Sigmoid colon (tissue), 7 donors: ENCODE measurements around the gene C19orf12. TPM values are rescaled to one million over a fixed set of nuclear protein-coding genes. Genes with fewer than 3 reads are reported as not detected.

Source experiments
- DNase-seq: peaks from one replicate; pipeline ENCODE4 v3.0.0-alpha.2; 2019
- H3K27ac ChIP-seq, 4 donors: fragments of 200-600 bp; sonication (generic); one replicate each; pipeline ENCODE4 v1.5.1; 2016 to 2019; ENCODE audit warnings: mild to moderate bottlenecking in 1 of 4
- H3K27me3 ChIP-seq, 3 donors: fragments of 200-600 bp; sonication (generic); one replicate each; pipeline ENCODE4 v1.5.1; 2019; ENCODE audit warnings: mild to moderate bottlenecking in 1 of 3
- H3K36me3 ChIP-seq, 4 donors: fragments of 200-600 bp; sonication (generic); one replicate each; pipeline ENCODE4 v1.5.1; 2016 to 2019
- H3K4me1 ChIP-seq, 4 donors: fragments of 200-600 bp; sonication (generic); one replicate each; pipeline ENCODE4 v1.5.1; 2017 to 2019
- H3K4me3 ChIP-seq, 4 donors: fragments of 200-600 bp; sonication (generic); one replicate each; pipeline ENCODE4 v1.5.1; 2017 to 2019; ENCODE audit warnings: mild to moderate bottlenecking in 2 of 4, moderate library complexity in 1 of 4
- H3K9me3 ChIP-seq, 4 donors: fragments of 200-600 bp in 3 of 4; sonication (generic) in 3 of 4; one replicate each; pipeline versions ENCODE4 v1.5.1 to v1.6.1; 2013 to 2019
- CTCF ChIP-seq, 4 experiments: fragments of 450-650 bp in 3 of 4; fragments of 200-600 bp in 1 of 4; IDR thresholded peaks; one replicate each; pipeline ENCODE4 v1.5.1; 2016 to 2019; ENCODE audit warnings: antibody characterized with exemption in 4 of 4, mild to moderate bottlenecking in 3 of 4, moderate library complexity in 2 of 4
- EP300 ChIP-seq, 4 donors: sonication (generic); formaldehyde crosslinking; IDR thresholded peaks; one replicate each; pipeline ENCODE4 v1.6.1; 2017; ENCODE audit warnings: antibody characterized with exemption in 4 of 4
- POLR2A ChIP-seq, 2 donors: fragments of 450-650 bp; IDR thresholded peaks; one replicate each; pipeline ENCODE4 v1.6.1; 2016; ENCODE audit warnings: antibody characterized with exemption in 2 of 2, mild to moderate bottlenecking in 2 of 2, moderate library complexity in 2 of 2
- POLR2AphosphoS5 ChIP-seq, 4 donors: sonication (generic); formaldehyde crosslinking; IDR thresholded peaks; one replicate each; pipeline ENCODE4 v1.6.1; 2017; ENCODE audit warnings: antibody characterized with exemption in 4 of 4
- WGBS, 2 donors: extraction: QIAGEN DNeasy Blood & Tissue Kit; methylation state at CpG; one replicate each; pipeline ENCODE4 v1.1.7; 2013; 5-methylcytosine and 5-hydroxymethylcytosine counted together
- intact Hi-C: fragments of 100-400 bp; cut with DNase I; formaldehyde crosslinking; loops from one replicate; pipeline ENCODE4 v1.15.1; 2023
- polyA plus RNA-seq, 3 donors: library from polyadenylated mRNA; stranded (reverse); fragments of 200-250 nt; gene quantifications; one replicate each; pipeline ENCODE4 v1.2.3, GENCODE V29; 2013
- total RNA-seq, 4 donors: library from RNA; depleted of rRNA; stranded (reverse); fragments of >200 nt; gene quantifications; one replicate each; pipeline ENCODE4 v1.1.0, GENCODE V29; 2016
- donor health status: healthy with polysubstance abuse.
- donor health status: Bipolar disorder and iron deficiency.
- donor health status: healthy.

Gene C19orf12
- total and polyA plus RNA-seq, 7 donors = 13.2 to 36.0 (median 32.1) TPM

- intact Hi-C loops = loop anchor here (1.0 to 2.0 kb wide), 2 partner anchors 22 to 27 kb away; no protein-coding TSS in a partner anchor
- Histone ChIP-seq H3K27me3 (no peaks in the 10 kb centered on the region), H3K4me3 (no peak overlapping the region), H3K27ac (peak overlapping the region; percentile 55 to 62 (median 60)), H3K36me3 (no peaks in the 10 kb centered on the region), H3K9me3 (peaks cover 0 to 6% (median 2%) of the 10 kb centered on the region in 4 donors), H3K4me1 (peaks cover 0 to 15% (median 14%) of the 10 kb centered on the region in 4 donors)
- no peak for TF ChIP-seq EP300 (IDR thresholded peaks at IDR 0.05)
- no peak for TF ChIP-seq CTCF (IDR thresholded peaks at IDR 0.05)
- TF ChIP-seq POLR2A (IDR thresholded peaks at IDR 0.05) = no peak
- TF ChIP-seq POLR2AphosphoS5 (IDR thresholded peaks at IDR 0.05) = no peak
- no peak for DNase-seq
- 91 to 96% methylated on average over 5 of the region's 5 CpGs for WGBS, 2 donors
Measured at GRCh38 chr19:29694161-29694560, 20.9 kb downstream of the C19orf12 start.

GRCh38 chr19:29690842-29691241 is 24.2 kb downstream of the C19orf12 start:
- Histone ChIP-seq H3K4me3 (no peak overlapping the region), H3K36me3 (no peaks in the 10 kb centered on the region), H3K27me3 (no peaks in the 10 kb centered on the region), H3K27ac (no peak overlapping the region), H3K9me3 (peaks cover 0 to 6% (median 2%) of the 10 kb centered on the region in 4 donors), H3K4me1 (peaks cover 0 to 18% (median 15%) of the 10 kb centered on the region in 4 donors)
- WGBS, 2 donors = 60 to 61% methylated on average over 2 of the region's 2 CpGs
- intact Hi-C loops = no loop called here
- peak in 2 of 4 experiments; percentile 16 to 17 for TF ChIP-seq CTCF (IDR thresholded peaks at IDR 0.05)
- no peak for TF ChIP-seq EP300 (IDR thresholded peaks at IDR 0.05)
- DNase-seq = no peak

GRCh38 chr19:29687897-29688728 is 26.9 kb downstream of the C19orf12 start:
- intact Hi-C loops = no loop called here
- H3K4me3 ChIP-seq = no peak overlapping the region
- peaks cover 0 to 6% (median 2%) of the 10 kb centered on the region in 4 donors for H3K9me3 ChIP-seq
- H3K4me1 ChIP-seq = peaks cover 0 to 11% (median 7%) of the 10 kb centered on the region in 4 donors
- no peak for DNase-seq
- no peaks in the 10 kb centered on the region for H3K36me3 ChIP-seq
- peak overlapping the region in 1 of 4 donors; percentile 8 for H3K27ac ChIP-seq
- TF ChIP-seq POLR2A (IDR thresholded peaks at IDR 0.05) (no peak), POLR2AphosphoS5 (IDR thresholded peaks at IDR 0.05) (peak in 1 of 4 donors; percentile 35), EP300 (IDR thresholded peaks at IDR 0.05) (no peak), CTCF (IDR thresholded peaks at IDR 0.05) (no peak)
- H3K27me3 ChIP-seq = no peaks in the 10 kb centered on the region
- WGBS, 2 donors = 71 to 73% methylated on average over 18 of the region's 18 CpGs

- Histone ChIP-seq H3K9me3 (peaks cover 0 to 6% (median 2%) of the 10 kb centered on the region in 4 donors), H3K27ac (peak overlapping the region; percentile 6 to 58 (median 44)), H3K36me3 (no peaks in the 10 kb centered on the region), H3K4me3 (peak overlapping the region in 1 of 4 donors; percentile 4), H3K27me3 (no peaks in the 10 kb centered on the region), H3K4me1 (peaks cover 0 to 14% (median 10%) of the 10 kb centered on the region in 4 donors)
- TF ChIP-seq POLR2AphosphoS5 (IDR thresholded peaks at IDR 0.05) (peak in 3 of 4 donors; percentile 27 to 41 (median 27)), CTCF (IDR thresholded peaks at IDR 0.05) (no peak), EP300 (IDR thresholded peaks at IDR 0.05) (no peak), POLR2A (IDR thresholded peaks at IDR 0.05) (no peak)
- peak; percentile 86 for DNase-seq
- 78 to 85% methylated on average over 17 of the region's 17 CpGs for WGBS, 2 donors
- intact Hi-C loops = no loop called here
Measured at GRCh38 chr19:29687244-29687896, 27.7 kb downstream of the C19orf12 start.
